Peyer's patch (tissue), 4 donors: ENCODE data around the gene ZER1. TPM values are rescaled to one million over a fixed set of nuclear protein-coding genes. Genes with fewer than 3 reads are reported as not detected.
A peak's percentile ranks its signal among the peaks of the same experiment; 100 is the strongest.
"Not testable (repeated sequence)": the region's sequence is repeated elsewhere in the genome, so short reads cannot be mapped to it uniquely, and the experiment has no call there.

ENCODE experiments used
- DNase-seq, 3 donors: peaks; one replicate each; pipeline ENCODE4 v3.0.0-alpha.2; 2017 to 2019
- H3K27ac ChIP-seq, 4 donors: fragments of 200-600 bp; sonication (generic); one replicate each; pipeline ENCODE4 v1.5.1; 2016 to 2019
- H3K27me3 ChIP-seq, 2 donors: fragments of 200-600 bp; sonication (generic); one replicate each; pipeline ENCODE4 v1.5.1; 2019
- H3K36me3 ChIP-seq, 3 donors: fragments of 200-600 bp; sonication (generic); one replicate each; pipeline ENCODE4 v1.5.1; 2016 to 2019
- H3K4me1 ChIP-seq, 4 donors: fragments of 200-600 bp; sonication (generic); one replicate each; pipeline ENCODE4 v1.5.1; 2016 to 2019
- H3K4me3 ChIP-seq, 4 donors: fragments of 200-600 bp; sonication (generic); 1 replicate in 3 of 4; 2 replicates in 1 of 4; pipeline ENCODE4 v1.5.1; 2016 to 2019; ENCODE audit warnings: mild to moderate bottlenecking in 1 of 4
- H3K9me3 ChIP-seq, 4 donors: fragments of 200-600 bp; sonication (generic); one replicate each; pipeline ENCODE4 v1.5.1; 2016 to 2019; ENCODE audit warnings: mild to moderate bottlenecking in 1 of 4
- CTCF ChIP-seq, 6 experiments: fragments of 450-650 bp in 4 of 6; fragments of 200-600 bp in 2 of 6; sonication (generic) in 1 of 6; IDR thresholded peaks; one replicate each; pipeline ENCODE4 v1.5.1; 2017 to 2019; ENCODE audit warnings: antibody characterized with exemption in 6 of 6, mild to moderate bottlenecking in 3 of 6, moderate library complexity in 1 of 6
- POLR2A ChIP-seq, 2 donors: fragments of 450-650 bp; IDR thresholded peaks; one replicate each; pipeline ENCODE4 v1.5.1; 2017; ENCODE audit warnings: antibody characterized with exemption in 2 of 2, mild to moderate bottlenecking in 2 of 2, moderate library complexity in 2 of 2
- total RNA-seq, 4 donors: library from RNA; depleted of rRNA; stranded (reverse); fragments of >200 nt; gene quantifications; one replicate each; pipeline ENCODE4 v1.1.0, GENCODE V29; 2016

The ZER1 gene
- total RNA-seq, 4 donors from 2014 or later = 83.1 to 114 (median 88.1) TPM

DNA sequence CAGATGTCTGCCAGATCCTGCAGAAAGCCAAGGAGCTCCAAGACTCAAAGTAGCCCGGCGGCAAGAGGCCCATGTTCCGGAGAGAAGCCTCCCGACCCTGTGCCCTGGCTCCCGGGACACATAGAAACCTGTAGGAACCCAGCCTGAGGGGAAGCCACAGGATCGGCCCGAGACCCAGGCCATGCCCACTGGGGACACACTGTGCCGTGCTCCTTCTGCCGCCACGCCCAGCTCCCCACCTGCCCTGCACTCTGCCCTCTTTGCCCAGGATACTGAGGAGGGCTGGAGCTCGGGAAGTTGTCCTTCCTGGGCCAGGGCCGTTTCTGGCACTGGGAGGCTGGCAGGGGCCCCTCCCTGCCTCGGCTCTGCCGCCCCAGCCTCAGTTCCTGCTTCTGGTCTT lies 36.1 kb upstream of the ZER1 start:
- DNase-seq = no peak
- no peak for TF ChIP-seq POLR2A (IDR thresholded peaks at IDR 0.05)
- TF ChIP-seq CTCF (IDR thresholded peaks at IDR 0.05) = no peak
- H3K4me3 ChIP-seq = no peak overlapping the region
- H3K4me1 ChIP-seq = no peaks in the 10 kb centered on the region
- H3K27me3 ChIP-seq = no peaks in the 10 kb centered on the region
- peaks cover 0 to 51% (median 0%) of the 10 kb centered on the region in 3 donors for H3K36me3 ChIP-seq
- no peaks in the 10 kb centered on the region for H3K9me3 ChIP-seq
- H3K27ac ChIP-seq = no peak overlapping the region

DNA sequence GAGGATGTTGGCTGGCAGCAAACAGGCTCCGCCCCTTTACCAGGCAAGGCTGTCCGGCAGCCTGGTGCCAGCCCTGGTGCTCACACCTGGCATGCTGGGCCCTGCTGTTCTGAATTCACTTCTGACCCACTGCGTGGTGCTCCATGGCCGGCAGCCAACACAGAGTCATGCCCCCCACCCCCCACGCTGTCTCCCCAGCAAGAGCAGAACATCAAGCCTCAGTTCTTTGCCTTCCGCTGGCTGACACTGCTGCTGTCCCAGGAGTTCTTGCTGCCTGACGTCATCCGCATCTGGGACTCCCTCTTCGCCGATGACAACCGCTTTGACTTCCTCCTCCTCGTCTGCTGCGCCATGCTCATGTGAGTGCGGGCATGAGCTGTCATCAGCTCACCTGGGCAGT lies 33.9 kb upstream of the ZER1 start:
- Histone ChIP-seq H3K27ac (no peak overlapping the region), H3K4me1 (no peaks in the 10 kb centered on the region), H3K9me3 (no peaks in the 10 kb centered on the region), H3K4me3 (no peak overlapping the region), H3K27me3 (no peaks in the 10 kb centered on the region), H3K36me3 (peaks cover 0 to 72% (median 0%) of the 10 kb centered on the region in 3 donors)
- TF ChIP-seq CTCF (IDR thresholded peaks at IDR 0.05) (no peak), POLR2A (IDR thresholded peaks at IDR 0.05) (no peak)
- DNase-seq = no peak

DNA sequence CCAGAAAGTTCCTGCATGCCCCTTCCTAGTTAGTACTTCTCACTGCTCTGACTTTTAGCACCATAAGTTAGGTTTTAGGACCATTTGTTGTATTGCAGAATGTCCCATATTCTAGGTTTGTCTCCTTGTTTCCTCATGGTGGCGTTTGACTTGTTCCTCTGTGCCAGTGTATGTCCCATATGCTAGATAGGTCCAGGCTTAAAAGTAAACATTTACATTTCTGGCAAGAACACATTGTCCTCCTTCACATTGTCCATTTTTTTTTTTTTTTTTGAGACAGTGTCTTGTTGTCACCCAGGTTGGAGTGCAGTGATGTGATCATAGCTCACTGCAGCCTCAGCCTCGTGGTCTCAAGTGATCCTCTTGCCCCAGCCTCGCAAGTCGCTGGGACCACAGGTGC lies 30.8 kb upstream of the ZER1 start:
- DNase-seq = no peak
- Histone ChIP-seq H3K9me3 (no peaks in the 10 kb centered on the region), H3K4me1 (no peaks in the 10 kb centered on the region), H3K27ac (no peak overlapping the region), H3K4me3 (no peak overlapping the region), H3K36me3 (peaks cover 0 to 95% (median 0%) of the 10 kb centered on the region in 3 donors), H3K27me3 (no peaks in the 10 kb centered on the region)
- TF ChIP-seq CTCF (IDR thresholded peaks at IDR 0.05) (no peak), POLR2A (IDR thresholded peaks at IDR 0.05) (no peak)

GRCh38 chr9:128800061-128800460 lies 28.3 kb upstream of the ZER1 start:
- no peak overlapping the region for H3K27ac ChIP-seq
- no peak for DNase-seq
- H3K4me1 ChIP-seq = no peaks in the 10 kb centered on the region
- TF ChIP-seq CTCF (IDR thresholded peaks at IDR 0.05) (no peak), POLR2A (IDR thresholded peaks at IDR 0.05) (no peak)
- H3K9me3 ChIP-seq = no peaks in the 10 kb centered on the region
- H3K4me3 ChIP-seq = no peak overlapping the region
- H3K27me3 ChIP-seq = no peaks in the 10 kb centered on the region
- H3K36me3 ChIP-seq = peaks cover 0 to 90% (median 0%) of the 10 kb centered on the region in 3 donors

DNA sequence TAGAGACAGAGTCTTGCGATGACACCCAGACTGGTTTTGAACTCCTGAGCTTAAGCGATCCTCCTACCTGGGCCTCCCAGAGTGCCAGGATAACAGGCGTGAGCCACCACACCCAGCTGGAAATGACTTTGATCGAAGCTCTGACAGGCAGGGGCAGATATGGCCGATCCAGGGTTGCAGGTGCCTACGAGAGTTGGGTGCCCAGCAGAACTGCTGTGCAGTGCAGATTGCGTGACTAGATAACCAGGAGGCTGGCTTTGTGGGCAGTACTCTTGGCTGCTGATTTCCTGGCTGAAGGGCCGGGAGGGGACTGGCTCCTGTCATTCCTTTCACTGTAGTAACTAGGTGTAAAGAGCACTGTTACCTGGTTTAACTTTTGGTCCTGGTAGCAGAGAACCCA lies 27.2 kb upstream of the ZER1 start:
- peak in 1 of 3 donors; percentile 67 for DNase-seq
- Histone ChIP-seq H3K9me3 (no peaks in the 10 kb centered on the region), H3K4me3 (no peak overlapping the region), H3K36me3 (peaks cover 0 to 88% (median 0%) of the 10 kb centered on the region in 3 donors), H3K27me3 (no peaks in the 10 kb centered on the region), H3K4me1 (no peaks in the 10 kb centered on the region), H3K27ac (peak overlapping the region in 1 of 4 donors; percentile 23)
- TF ChIP-seq POLR2A (IDR thresholded peaks at IDR 0.05) = no peak
- TF ChIP-seq CTCF (IDR thresholded peaks at IDR 0.05) = no peak

- not testable (repeated sequence) for DNase-seq, H3K9me3 ChIP-seq, H3K27ac ChIP-seq, H3K27me3 ChIP-seq, H3K4me3 ChIP-seq, H3K4me1 ChIP-seq
- H3K36me3 ChIP-seq = peaks cover 0 to 88% (median 0%) of the 10 kb centered on the region in 3 donors
These were observed 23.2 kb upstream of the ZER1 start for GRCh38 chr9:128794961-128795360.
